SK-N-SH treated with all-trans-retinoic acid at 6 μM for 48 hours (cell line): ENCODE measurements around the gene HELZ.

ENCODE experiments used
- ATAC-seq: fragments of 200-7000 bp; cut with Tn5 transposase; 3 replicates; pipeline ENCODE4 v1.9.1; 2020; ENCODE audit warnings: mild to moderate bottlenecking, moderate library complexity
- ARNTL ChIP-seq: fragments of 450-650 bp; formaldehyde crosslinking; IDR thresholded peaks from 2 replicates; pipeline ENCODE4 v1.5.0; 2020; ENCODE audit warnings: low read depth, mild to moderate bottlenecking, moderate library complexity, borderline replicate concordance
- BACH2 ChIP-seq: fragments of 250-450 bp; sonication (Bioruptor Pico); IDR thresholded peaks from 2 replicates; pipeline ENCODE4 v1.9.0; 2021; ENCODE audit warnings: mild to moderate bottlenecking, borderline replicate concordance
- CREB5 ChIP-seq: fragments of 250-450 bp; sonication (Bioruptor Pico); IDR thresholded peaks from 2 replicates; pipeline ENCODE4 v1.5.1; 2020; ENCODE audit warnings: low read depth, mild to moderate bottlenecking, moderate library complexity
- CSDC2 ChIP-seq: fragments of 250-450 bp; sonication (Bioruptor Pico); IDR thresholded peaks from 2 replicates; pipeline ENCODE4 v1.5.0; 2020; ENCODE audit warnings: mild to moderate bottlenecking, moderate library complexity
- CSRNP3 ChIP-seq: fragments of 250-450 bp; sonication (Bioruptor Pico); IDR thresholded peaks from 2 replicates; pipeline ENCODE4 v1.5.1; 2021; ENCODE audit warnings: mild to moderate bottlenecking, moderate library complexity
- ESRRG ChIP-seq: fragments of 250-450 bp; sonication (Bioruptor Pico); IDR thresholded peaks from 2 replicates; pipeline ENCODE4 v1.6.1; 2021; ENCODE audit warnings: mild to moderate bottlenecking
- GLIS3 ChIP-seq: fragments of 250-450 bp; sonication (Bioruptor Pico); IDR thresholded peaks from 2 replicates; pipeline ENCODE4 v1.5.0; 2020; ENCODE audit warnings: mild to moderate bottlenecking, moderate library complexity
- ISL1 ChIP-seq: fragments of 250-450 bp; sonication (Bioruptor Pico); IDR thresholded peaks from 2 replicates; pipeline ENCODE4 v2.1.2; 2022; ENCODE audit warnings: mild to moderate bottlenecking, moderate library complexity
- OSR1 ChIP-seq: fragments of 250-450 bp; sonication (Bioruptor Pico); IDR thresholded peaks from 2 replicates; pipeline ENCODE4 v1.8.0; 2022; ENCODE audit warnings: moderate library complexity, mild to moderate bottlenecking, inconsistent platforms
- PATZ1 ChIP-seq: fragments of 250-450 bp; sonication (Bioruptor Pico); IDR thresholded peaks from 2 replicates; pipeline ENCODE4 v1.8.0; 2020; ENCODE audit warnings: mild to moderate bottlenecking, moderate library complexity, borderline replicate concordance
- POU6F1 ChIP-seq: fragments of 250-450 bp; sonication (Bioruptor Pico); IDR thresholded peaks from 2 replicates; pipeline ENCODE4 v1.8.0; 2021; ENCODE audit warnings: low read depth, mild to moderate bottlenecking, moderate library complexity, borderline replicate concordance
- PPARA ChIP-seq: fragments of 250-450 bp; sonication (Bioruptor Pico); IDR thresholded peaks from 2 replicates; pipeline ENCODE4 v1.5.0; 2020; ENCODE audit warnings: mild to moderate bottlenecking, borderline replicate concordance
- RARB ChIP-seq: fragments of 250-450 bp; sonication (Bioruptor Pico); IDR thresholded peaks from 2 replicates; pipeline ENCODE4 v1.8.0; 2021; ENCODE audit warnings: mild to moderate bottlenecking, moderate library complexity
- SNAI2 ChIP-seq: fragments of 250-450 bp; sonication (Bioruptor Pico); IDR thresholded peaks from 2 replicates; pipeline ENCODE4 v1.5.0; 2020; ENCODE audit warnings: mild to moderate bottlenecking, moderate library complexity
- TCF4 ChIP-seq: fragments of 250-450 bp; sonication (Bioruptor Pico); IDR thresholded peaks from 2 replicates; pipeline ENCODE4 v1.8.0; 2021; ENCODE audit warnings: mild to moderate bottlenecking, moderate library complexity, borderline replicate concordance
- TOX ChIP-seq: fragments of 250-450 bp; sonication (Bioruptor Pico); IDR thresholded peaks from 2 replicates; pipeline ENCODE4 v1.8.0; 2021; ENCODE audit warnings: mild to moderate bottlenecking, moderate library complexity, borderline replicate concordance
- TSHZ2 ChIP-seq: fragments of 250-450 bp; sonication (Bioruptor Pico); IDR thresholded peaks from 2 replicates; pipeline ENCODE4 v1.5.0; 2020; ENCODE audit warnings: mild to moderate bottlenecking, moderate library complexity
- ZC3H10 ChIP-seq: fragments of 250-450 bp; sonication (Bioruptor Pico); IDR thresholded peaks from 2 replicates; pipeline ENCODE4 v1.5.1; 2021; ENCODE audit warnings: mild to moderate bottlenecking, moderate library complexity
- ZFP3 ChIP-seq: fragments of 250-450 bp; sonication (Bioruptor Pico); IDR thresholded peaks from 2 replicates; pipeline ENCODE4 v1.5.0; 2020; ENCODE audit warnings: mild to moderate bottlenecking, moderate library complexity
- ZFP30 ChIP-seq: fragments of 450-650 bp; formaldehyde crosslinking; IDR thresholded peaks from 2 replicates; pipeline ENCODE4 v1.5.0; 2022; ENCODE audit warnings: mild to moderate bottlenecking, moderate library complexity
- ZNF70 ChIP-seq: fragments of 450-650 bp; formaldehyde crosslinking; IDR thresholded peaks from 2 replicates; pipeline ENCODE4 v1.5.0; 2020; ENCODE audit warnings: mild to moderate bottlenecking, moderate library complexity
- ZNF8 ChIP-seq: fragments of 450-650 bp; formaldehyde crosslinking; IDR thresholded peaks from 2 replicates; pipeline ENCODE4 v1.5.0; 2020; ENCODE audit warnings: mild to moderate bottlenecking, moderate library complexity

Gene HELZ

GRCh38 chr17:67132366-67132765 lies 112.6 kb downstream of the HELZ start:
- TF ChIP-seq CSRNP3 (CRISPR knock-in tag) (no peak), ESRRG (CRISPR knock-in tag) (no peak), TCF4 (CRISPR knock-in tag) (no peak), SNAI2 (CRISPR knock-in tag) (no peak), TSHZ2 (CRISPR knock-in tag) (no peak), BACH2 (CRISPR knock-in tag) (no peak), GLIS3 (CRISPR knock-in tag) (no peak), POU6F1 (CRISPR knock-in tag) (no peak), CSDC2 (CRISPR knock-in tag) (no peak), ZFP3 (no peak), TOX (CRISPR knock-in tag) (no peak), ISL1 (CRISPR knock-in tag) (no peak), ZFP30 (CRISPR knock-in tag) (no peak), RARB (CRISPR knock-in tag) (no peak), ZNF70 (CRISPR knock-in tag) (no peak), ZC3H10 (no peak), PPARA (CRISPR knock-in tag) (no peak)
- ATAC-seq = no peak

GRCh38 chr17:67130768-67131167 lies 114.2 kb downstream of the HELZ start:
- no peak for TF ChIP-seq ZFP3
- TF ChIP-seq ZNF70 (CRISPR knock-in tag) = no peak
- TF ChIP-seq ISL1 (CRISPR knock-in tag) = no peak
- TF ChIP-seq CREB5 (CRISPR knock-in tag) = no peak
- TF ChIP-seq TSHZ2 (CRISPR knock-in tag) = no peak
- TF ChIP-seq SNAI2 (CRISPR knock-in tag) = no peak
- TF ChIP-seq BACH2 (CRISPR knock-in tag) = no peak
- TF ChIP-seq ARNTL (CRISPR knock-in tag) = no peak
- TF ChIP-seq TCF4 (CRISPR knock-in tag) = no peak

GRCh38 chr17:67129283-67129682 lies 115.7 kb downstream of the HELZ start:
- no peak for ATAC-seq
- TF ChIP-seq TCF4 (CRISPR knock-in tag) (no peak), BACH2 (CRISPR knock-in tag) (no peak), ZNF70 (CRISPR knock-in tag) (no peak), PPARA (CRISPR knock-in tag) (no peak), ZNF8 (CRISPR knock-in tag) (no peak), PATZ1 (CRISPR knock-in tag) (no peak), TOX (CRISPR knock-in tag) (no peak), SNAI2 (CRISPR knock-in tag) (no peak), TSHZ2 (CRISPR knock-in tag) (no peak), OSR1 (no peak)

More at GRCh38 chr17:67130768-67131167, 114.2 kb downstream of the HELZ start:
- no peak for ATAC-seq
